Liver (tissue), 9 donors: ENCODE measurements around the gene DOK1. TPM values are rescaled to one million over a fixed set of nuclear protein-coding genes. Genes with fewer than 3 reads are reported as not detected.

Experiments
- DNase-seq: peaks from one replicate; pipeline ENCODE4 v3.0.0-alpha.2; 2017; ENCODE audit warnings: low spot score
- H3K27ac ChIP-seq, 2 donors: one replicate each; pipeline ENCODE4 v1.7.0; 2013; ENCODE audit warnings: inconsistent platforms in 2 of 2, low read length in 2 of 2, control low read depth in 1 of 2, low read depth in 1 of 2, mild to moderate bottlenecking in 1 of 2
- H3K27me3 ChIP-seq, 4 donors: one replicate each; pipeline versions ENCODE4 v1.6.1 to v1.7.0; 2013; ENCODE audit warnings: low read length in 3 of 4, inconsistent platforms in 1 of 4, mild to moderate bottlenecking in 1 of 4, moderate library complexity in 1 of 4; ENCODE audit not compliant: control insufficient read depth in 4 of 4, insufficient read depth in 4 of 4
- H3K36me3 ChIP-seq, 4 donors: one replicate each; pipeline versions ENCODE4 v1.6.1 to v1.7.0; 2013; ENCODE audit warnings: low read length in 3 of 4, mild to moderate bottlenecking in 3 of 4, low read depth in 1 of 4, moderate library complexity in 1 of 4; ENCODE audit not compliant: control insufficient read depth in 4 of 4, insufficient read depth in 3 of 4
- H3K4me1 ChIP-seq, 4 donors: one replicate each; pipeline versions ENCODE4 v1.6.1 to v1.7.0; 2013; ENCODE audit warnings: low read length in 3 of 4, mild to moderate bottlenecking in 3 of 4, moderate library complexity in 1 of 4; ENCODE audit not compliant: control insufficient read depth in 4 of 4, insufficient read depth in 4 of 4
- H3K4me3 ChIP-seq, 3 donors: one replicate each; pipeline versions ENCODE4 v1.6.1 to v1.7.0; 2013; ENCODE audit warnings: low read length in 3 of 3, control low read depth in 1 of 3, low read depth in 1 of 3, mild to moderate bottlenecking in 1 of 3
- H3K9ac ChIP-seq, 2 donors: one replicate each; pipeline ENCODE4 v1.7.0; 2013; ENCODE audit warnings: low read length in 2 of 2, mild to moderate bottlenecking in 2 of 2, moderate library complexity in 2 of 2, control low read depth in 1 of 2, low read depth in 1 of 2
- H3K9me3 ChIP-seq, 4 donors: one replicate each; pipeline versions ENCODE4 v1.6.1 to v1.7.0; 2013; ENCODE audit warnings: low read length in 3 of 4; ENCODE audit not compliant: control insufficient read depth in 4 of 4
- ATF3 ChIP-seq: IDR thresholded peaks from 2 replicates; pipeline ENCODE4 v1.6.1; 2016; ENCODE audit warnings: antibody characterized with exemption
- EGR1 ChIP-seq, 2 donors: IDR thresholded peaks; 2 replicates each; pipeline ENCODE4 v1.6.1; 2016 to 2018; ENCODE audit warnings: antibody characterized with exemption in 2 of 2, low read depth in 2 of 2
- FOXA1 ChIP-seq: IDR thresholded peaks from 2 replicates; pipeline ENCODE4 v1.6.1; 2016; ENCODE audit warnings: antibody characterized with exemption
- FOXA2 ChIP-seq: IDR thresholded peaks from 2 replicates; pipeline ENCODE4 v1.6.1; 2016; ENCODE audit warnings: antibody characterized with exemption
- GABPA ChIP-seq, 2 donors: IDR thresholded peaks in 1 of 2; conservative IDR thresholded peaks in 1 of 2; 2 replicates each; pipeline ENCODE4 v1.6.1; 2016; ENCODE audit warnings: antibody characterized with exemption in 2 of 2, mild to moderate bottlenecking in 1 of 2, moderate library complexity in 1 of 2
- HNF4A ChIP-seq, 2 donors: conservative IDR thresholded peaks; 2 replicates each; pipeline ENCODE4 v1.6.1; 2016; ENCODE audit warnings: antibody characterized with exemption in 2 of 2, mild to moderate bottlenecking in 2 of 2
- HNF4G ChIP-seq: IDR thresholded peaks from 2 replicates; pipeline ENCODE4 v1.6.1; 2016; ENCODE audit warnings: antibody characterized with exemption
- JUND ChIP-seq, 2 donors: IDR thresholded peaks; 2 replicates each; pipeline ENCODE4 v1.6.1; 2016; ENCODE audit warnings: antibody characterized with exemption in 2 of 2
- MAX ChIP-seq: IDR thresholded peaks from 2 replicates; pipeline ENCODE4 v1.6.1; 2016; ENCODE audit warnings: antibody characterized with exemption
- NR2F2 ChIP-seq: IDR thresholded peaks from 2 replicates; pipeline ENCODE4 v1.6.1; 2016; ENCODE audit warnings: antibody characterized with exemption
- RAD21 ChIP-seq, 2 donors: IDR thresholded peaks; 2 replicates each; pipeline ENCODE4 v1.6.1; 2016; ENCODE audit warnings: antibody characterized with exemption in 2 of 2, mild to moderate bottlenecking in 2 of 2
- RXRA ChIP-seq, 2 donors: IDR thresholded peaks; 2 replicates each; pipeline ENCODE4 v1.6.1; 2017 to 2018; ENCODE audit warnings: antibody characterized with exemption in 2 of 2, mild to moderate bottlenecking in 1 of 2
- SP1 ChIP-seq: IDR thresholded peaks from 2 replicates; pipeline ENCODE4 v1.6.1; 2018; ENCODE audit warnings: antibody characterized with exemption, mild to moderate bottlenecking
- TAF1 ChIP-seq: conservative IDR thresholded peaks from 2 replicates; pipeline ENCODE4 v1.6.1; 2016; ENCODE audit warnings: antibody characterized with exemption, mild to moderate bottlenecking
- YY1 ChIP-seq: IDR thresholded peaks from 2 replicates; pipeline ENCODE4 v1.6.1; 2016; ENCODE audit warnings: antibody characterized with exemption, mild to moderate bottlenecking
- ZBTB33 ChIP-seq: IDR thresholded peaks from 2 replicates; pipeline ENCODE4 v1.6.1; 2016; ENCODE audit warnings: antibody characterized with exemption
- WGBS: extraction: QIAGEN DNeasy Blood & Tissue Kit; methylation state at CpG from one replicate; pipeline ENCODE4 v1.1.7; 2013; 5-methylcytosine and 5-hydroxymethylcytosine counted together
- polyA plus RNA-seq, 2 donors: library from polyadenylated mRNA; stranded (reverse) in 1 of 2; unstranded in 1 of 2; fragments of 200-250 nt in 1 of 2; fragments of >200 nt in 1 of 2; fragmentation: Nextera tagmentation in 1 of 2; extraction: Ambion mirVana in 1 of 2; gene quantifications; one replicate each; pipeline versions ENCODE4 v1.2.1 to v1.2.3, GENCODE V29; 2013 to 2015
- total RNA-seq, 2 donors: library from RNA; depleted of rRNA; stranded (reverse); fragments of >200 nt; gene quantifications; one replicate each; pipeline ENCODE4 v1.2.3, GENCODE V29; 2014
- TF ChIP-seq, protein P1 (sequence below): IDR thresholded peaks from 2 replicates; pipeline ENCODE4 v1.6.1; 2016; ENCODE audit warnings: antibody characterized with exemption, mild to moderate bottlenecking
- TF ChIP-seq, protein P2 (sequence below): fragments of 150-350 bp; IDR thresholded peaks from 2 replicates; pipeline ENCODE4 v1.5.1; 2017; ENCODE audit warnings: improper control_type of control experiment, low read depth, low read length; ENCODE audit not compliant: missing input control
- donor health status: healthy.
- donor health status: healthy.
- donor health status: healthy.
- donor health status: healthy.
- donor health status: healthy.

Gene DOK1
- total and polyA plus RNA-seq, 4 donors = 2.0 to 8.6 (median 4.1) TPM

DNA sequence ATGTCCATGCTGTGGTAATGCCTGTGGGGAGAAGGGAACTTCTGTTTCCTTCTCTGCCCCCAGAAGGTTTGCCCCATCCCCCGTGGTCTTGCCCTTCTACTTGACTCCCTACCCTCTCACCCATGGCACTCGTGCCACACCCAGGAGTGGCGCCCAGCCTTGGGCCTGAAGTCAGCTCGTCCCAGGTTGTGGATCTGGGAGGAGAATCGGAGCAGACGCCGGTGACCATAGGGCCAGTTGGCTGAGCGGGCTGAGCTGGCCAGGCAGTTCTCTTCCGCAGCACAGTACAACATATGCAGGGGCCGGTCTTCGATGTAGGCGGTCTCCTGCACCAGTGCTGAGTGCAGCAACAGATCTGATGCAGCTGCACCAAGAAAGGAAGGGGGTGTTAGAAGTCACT lies 20.1 kb upstream of the DOK1 start:
- peaks cover 0 to 6% (median 0%) of the 10 kb centered on the region in 4 donors for H3K36me3 ChIP-seq
- H3K4me1 ChIP-seq = peaks cover 2 to 10% (median 7%) of the 10 kb centered on the region in 4 donors
- no peak for DNase-seq
- WGBS = 85% methylated on average over 12 of the region's 12 CpGs
- TF ChIP-seq RXRA (IDR thresholded peaks at IDR 0.05) = no peak
- no peak for TF ChIP-seq NR2F2
- no peak for TF ChIP-seq HNF4A (conservative IDR thresholded peaks at IDR 0.05)
- no peak overlapping the region for H3K9ac ChIP-seq
- no peak overlapping the region for H3K4me3 ChIP-seq
- H3K27ac ChIP-seq = no peak overlapping the region
- no peaks in the 10 kb centered on the region for H3K27me3 ChIP-seq
- H3K9me3 ChIP-seq = no peaks in the 10 kb centered on the region

DNA sequence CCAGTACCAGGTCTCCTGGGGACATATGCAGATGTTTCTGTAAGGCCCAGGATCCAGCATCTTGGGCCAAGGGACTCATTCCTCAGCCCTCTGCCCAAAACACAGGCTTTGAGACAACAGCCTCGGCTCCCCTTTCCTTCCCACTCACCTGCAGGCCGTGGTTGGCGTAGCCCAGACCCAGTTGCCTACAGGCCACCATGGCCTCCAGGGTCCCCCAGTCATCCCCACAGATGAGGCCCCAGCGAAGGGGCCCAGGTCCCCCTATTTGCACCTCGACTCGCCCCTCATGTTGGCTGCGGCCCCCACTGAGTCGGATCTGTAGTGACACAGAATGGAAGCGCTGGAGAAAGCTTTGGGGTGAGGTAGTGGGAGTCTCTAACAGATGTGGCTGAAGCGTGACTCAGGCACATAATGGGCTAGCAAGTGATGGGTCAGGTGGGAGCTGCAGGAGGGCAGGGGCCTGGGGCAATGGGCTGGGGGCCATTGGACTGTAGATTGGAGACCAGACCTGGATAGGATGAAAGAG lies 19.0 kb upstream of the DOK1 start:
- 89% methylated on average over 10 of the region's 10 CpGs for WGBS
- TF ChIP-seq ZBTB33 (no peak), SP1 (no peak), TAF1 (no peak), HNF4G (no peak), FOXA1 (no peak), FOXA2 (no peak), RAD21 (IDR thresholded peaks at IDR 0.05) (no peak), JUND (IDR thresholded peaks at IDR 0.05) (no peak), YY1 (no peak), GABPA (IDR thresholded peaks at IDR 0.05 in 1 of 2, conservative IDR thresholded peaks at IDR 0.05 in 1 of 2) (no peak), EGR1 (IDR thresholded peaks at IDR 0.05; ENCODE audit: low read depth in 2 of 2) (no peak), MAX (no peak), ATF3 (no peak), NR2F2 (no peak), RXRA (IDR thresholded peaks at IDR 0.05) (no peak), HNF4A (conservative IDR thresholded peaks at IDR 0.05) (no peak)
- TF ChIP-seq, protein P1, sequence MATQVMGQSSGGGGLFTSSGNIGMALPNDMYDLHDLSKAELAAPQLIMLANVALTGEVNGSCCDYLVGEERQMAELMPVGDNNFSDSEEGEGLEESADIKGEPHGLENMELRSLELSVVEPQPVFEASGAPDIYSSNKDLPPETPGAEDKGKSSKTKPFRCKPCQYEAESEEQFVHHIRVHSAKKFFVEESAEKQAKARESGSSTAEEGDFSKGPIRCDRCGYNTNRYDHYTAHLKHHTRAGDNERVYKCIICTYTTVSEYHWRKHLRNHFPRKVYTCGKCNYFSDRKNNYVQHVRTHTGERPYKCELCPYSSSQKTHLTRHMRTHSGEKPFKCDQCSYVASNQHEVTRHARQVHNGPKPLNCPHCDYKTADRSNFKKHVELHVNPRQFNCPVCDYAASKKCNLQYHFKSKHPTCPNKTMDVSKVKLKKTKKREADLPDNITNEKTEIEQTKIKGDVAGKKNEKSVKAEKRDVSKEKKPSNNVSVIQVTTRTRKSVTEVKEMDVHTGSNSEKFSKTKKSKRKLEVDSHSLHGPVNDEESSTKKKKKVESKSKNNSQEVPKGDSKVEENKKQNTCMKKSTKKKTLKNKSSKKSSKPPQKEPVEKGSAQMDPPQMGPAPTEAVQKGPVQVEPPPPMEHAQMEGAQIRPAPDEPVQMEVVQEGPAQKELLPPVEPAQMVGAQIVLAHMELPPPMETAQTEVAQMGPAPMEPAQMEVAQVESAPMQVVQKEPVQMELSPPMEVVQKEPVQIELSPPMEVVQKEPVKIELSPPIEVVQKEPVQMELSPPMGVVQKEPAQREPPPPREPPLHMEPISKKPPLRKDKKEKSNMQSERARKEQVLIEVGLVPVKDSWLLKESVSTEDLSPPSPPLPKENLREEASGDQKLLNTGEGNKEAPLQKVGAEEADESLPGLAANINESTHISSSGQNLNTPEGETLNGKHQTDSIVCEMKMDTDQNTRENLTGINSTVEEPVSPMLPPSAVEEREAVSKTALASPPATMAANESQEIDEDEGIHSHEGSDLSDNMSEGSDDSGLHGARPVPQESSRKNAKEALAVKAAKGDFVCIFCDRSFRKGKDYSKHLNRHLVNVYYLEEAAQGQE = no peak
- TF ChIP-seq, protein P2, sequence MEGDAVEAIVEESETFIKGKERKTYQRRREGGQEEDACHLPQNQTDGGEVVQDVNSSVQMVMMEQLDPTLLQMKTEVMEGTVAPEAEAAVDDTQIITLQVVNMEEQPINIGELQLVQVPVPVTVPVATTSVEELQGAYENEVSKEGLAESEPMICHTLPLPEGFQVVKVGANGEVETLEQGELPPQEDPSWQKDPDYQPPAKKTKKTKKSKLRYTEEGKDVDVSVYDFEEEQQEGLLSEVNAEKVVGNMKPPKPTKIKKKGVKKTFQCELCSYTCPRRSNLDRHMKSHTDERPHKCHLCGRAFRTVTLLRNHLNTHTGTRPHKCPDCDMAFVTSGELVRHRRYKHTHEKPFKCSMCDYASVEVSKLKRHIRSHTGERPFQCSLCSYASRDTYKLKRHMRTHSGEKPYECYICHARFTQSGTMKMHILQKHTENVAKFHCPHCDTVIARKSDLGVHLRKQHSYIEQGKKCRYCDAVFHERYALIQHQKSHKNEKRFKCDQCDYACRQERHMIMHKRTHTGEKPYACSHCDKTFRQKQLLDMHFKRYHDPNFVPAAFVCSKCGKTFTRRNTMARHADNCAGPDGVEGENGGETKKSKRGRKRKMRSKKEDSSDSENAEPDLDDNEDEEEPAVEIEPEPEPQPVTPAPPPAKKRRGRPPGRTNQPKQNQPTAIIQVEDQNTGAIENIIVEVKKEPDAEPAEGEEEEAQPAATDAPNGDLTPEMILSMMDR = no peak
- DNase-seq = no peak

More for the DNA sequence above, 19.0 kb upstream of the DOK1 start:
- Histone ChIP-seq H3K27ac (no peak overlapping the region), H3K9me3 (no peaks in the 10 kb centered on the region), H3K27me3 (no peaks in the 10 kb centered on the region), H3K4me1 (peaks cover 2 to 8% (median 7%) of the 10 kb centered on the region in 4 donors), H3K36me3 (peaks cover 0 to 6% (median 0%) of the 10 kb centered on the region in 4 donors), H3K4me3 (no peak overlapping the region), H3K9ac (no peak overlapping the region)
